Transverse colon (tissue), 4 donors: Measurements from ENCODE around the gene KDM6B. TPM values are rescaled to one million over a fixed set of nuclear protein-coding genes. Genes with fewer than 3 reads are reported as not detected.

Source experiments
- DNase-seq: peaks from one replicate; pipeline ENCODE4 v3.0.0-alpha.2; 2019
- H3K27ac ChIP-seq, 4 donors: fragments of 200-600 bp; sonication (generic); 2 replicates each; pipeline ENCODE4 v1.5.1; 2016 to 2018; ENCODE audit warnings: inconsistent platforms in 4 of 4
- H3K27me3 ChIP-seq: fragments of 200-600 bp; sonication (generic); 2 replicates; pipeline ENCODE4 v1.5.1; 2017; ENCODE audit warnings: inconsistent platforms
- H3K36me3 ChIP-seq, 4 donors: fragments of 200-600 bp; sonication (generic); 2 replicates each; pipeline ENCODE4 v1.5.1; 2017 to 2019; ENCODE audit warnings: inconsistent platforms in 4 of 4
- H3K4me1 ChIP-seq, 4 donors: fragments of 200-600 bp; sonication (generic); 2 replicates each; pipeline ENCODE4 v1.5.1; 2017 to 2020; ENCODE audit warnings: inconsistent platforms in 4 of 4
- H3K4me3 ChIP-seq, 4 donors: fragments of 200-600 bp; sonication (generic); 1 replicate in 1 of 4; 2 replicates in 3 of 4; pipeline versions ENCODE4 v1.5.1 to v1.6.1; 2017 to 2019; ENCODE audit warnings: inconsistent platforms in 4 of 4
- H3K9me3 ChIP-seq, 2 donors: fragments of 200-600 bp; sonication (generic); 2 replicates each; pipeline ENCODE4 v1.5.1; 2017 to 2019; ENCODE audit warnings: inconsistent platforms in 2 of 2
- CTCF ChIP-seq, 5 experiments: fragments of 200-600 bp in 3 of 5; fragments of 450-650 bp in 2 of 5; sonication (generic) in 3 of 5; IDR thresholded peaks; 1 replicate in 2 of 5; 2 replicates in 3 of 5; pipeline ENCODE4 v1.5.1; 2016 to 2017; ENCODE audit warnings: antibody characterized with exemption in 5 of 5, inconsistent platforms in 3 of 5, mild to moderate bottlenecking in 2 of 5, moderate library complexity in 1 of 5
- EP300 ChIP-seq: sonication (generic); formaldehyde crosslinking; IDR thresholded peaks from one replicate; pipeline ENCODE4 v1.6.1; 2017; ENCODE audit warnings: antibody characterized with exemption, low read depth
- POLR2A ChIP-seq: fragments of 450-650 bp; IDR thresholded peaks from one replicate; pipeline ENCODE4 v1.6.1; 2016; ENCODE audit warnings: antibody characterized with exemption, mild to moderate bottlenecking, moderate library complexity
- POLR2AphosphoS5 ChIP-seq, 3 donors: sonication (generic); formaldehyde crosslinking; IDR thresholded peaks; one replicate each; pipeline ENCODE4 v1.6.1; 2016; ENCODE audit warnings: antibody characterized with exemption in 3 of 3
- WGBS, 2 donors: methylation state at CpG; one replicate each; pipeline ENCODE4 v1.1.5; 2018; ENCODE audit warnings: low coverage in 1 of 2; 5-methylcytosine and 5-hydroxymethylcytosine counted together
- in situ Hi-C, 4 donors: fragments of 200-750 bp; cut with MboI; loops; one replicate each; pipeline versions ENCODE4 v1.15.0 to v1.15.1; 2017; ENCODE audit warnings: low sequenced_read_pairs in 3 of 4, low pct_ligation_motif_present in 1 of 4, low pct_unique_long_range_greater_than_20kb in 1 of 4
- intact Hi-C: fragments of 100-400 bp; cut with DNase I; formaldehyde crosslinking; loops from one replicate; pipeline ENCODE4 v1.15.1; 2023; ENCODE audit warnings: low total_unique reads
- total RNA-seq, 4 donors: library from RNA; depleted of rRNA; stranded (reverse); fragments of >200 nt; gene quantifications; one replicate each; pipeline ENCODE4 v1.1.0, GENCODE V29; 2016

Gene KDM6B
- total RNA-seq, 4 donors from 2014 or later: 18.3 to 33.7 (median 30.2) TPM

- WGBS, 2 donors: 79 to 84% methylated on average over 3 of the region's 3 CpGs
- no peaks in the 10 kb centered on the region for H3K4me1 ChIP-seq
- intact Hi-C loops: no loop called here
These were observed 22.8 kb upstream of the KDM6B start for GRCh38 chr17:7811251-7811650.

GRCh38 chr17:7814969-7815368, 19.0 kb upstream of the KDM6B start:
- H3K9me3 ChIP-seq: no peaks in the 10 kb centered on the region
- in situ Hi-C loops (loop anchor here in 1 of 4 donors (10.0 kb wide), 1 partner anchor 70 kb away; no protein-coding TSS in a partner anchor), intact Hi-C loops (no loop called here)
- no peak overlapping the region for H3K27ac ChIP-seq
- H3K36me3 ChIP-seq: no peaks in the 10 kb centered on the region
- WGBS, 2 donors: 85 to 100% methylated on average over 1 to 5 of the region's 5 CpGs
- no peaks in the 10 kb centered on the region for H3K4me1 ChIP-seq
- no peak overlapping the region for H3K4me3 ChIP-seq
- DNase-seq: no peak
- TF ChIP-seq CTCF (IDR thresholded peaks at IDR 0.05): no peak
- no peak for TF ChIP-seq POLR2A
- TF ChIP-seq POLR2AphosphoS5 (IDR thresholded peaks at IDR 0.05): no peak
- TF ChIP-seq EP300: no peak
- H3K27me3 ChIP-seq: no peaks in the 10 kb centered on the region

More at GRCh38 chr17:7811251-7811650, 22.8 kb upstream of the KDM6B start:
- Histone ChIP-seq H3K36me3 (no peaks in the 10 kb centered on the region), H3K27ac (no peak overlapping the region), H3K9me3 (no peaks in the 10 kb centered on the region), H3K4me3 (no peak overlapping the region), H3K27me3 (peaks cover 6% of the 10 kb centered on the region)
- no peak for DNase-seq
- in situ Hi-C loops: loop anchor here in 1 of 4 donors (10.0 kb wide), 1 partner anchor 66 kb away; no protein-coding TSS in a partner anchor
- TF ChIP-seq EP300 (no peak), CTCF (IDR thresholded peaks at IDR 0.05) (no peak), POLR2A (no peak), POLR2AphosphoS5 (IDR thresholded peaks at IDR 0.05) (no peak)

- Histone ChIP-seq H3K4me1 (no peaks in the 10 kb centered on the region), H3K36me3 (no peaks in the 10 kb centered on the region), H3K9me3 (no peaks in the 10 kb centered on the region), H3K27ac (no peak overlapping the region), H3K27me3 (no peaks in the 10 kb centered on the region), H3K4me3 (no peak overlapping the region)
- DNase-seq: no peak
- 78% methylated on average over 10 of the region's 10 CpGs; no CpG with 5 or more reads in 1 of the 2 donors for WGBS, 2 donors
- in situ Hi-C loops: loop anchor here in 1 of 4 donors (10.0 kb wide), 1 partner anchor 72 kb away; no protein-coding TSS in a partner anchor
- intact Hi-C loops: no loop called here
- TF ChIP-seq POLR2AphosphoS5 (IDR thresholded peaks at IDR 0.05): no peak
- TF ChIP-seq CTCF (IDR thresholded peaks at IDR 0.05): no peak
- TF ChIP-seq EP300: no peak
- no peak for TF ChIP-seq POLR2A
These were observed 16.9 kb upstream of the KDM6B start for GRCh38 chr17:7816926-7817642.

GRCh38 chr17:7817643-7817964, 16.4 kb upstream of the KDM6B start:
- no peak for DNase-seq
- H3K27me3 ChIP-seq: no peaks in the 10 kb centered on the region
- no peaks in the 10 kb centered on the region for H3K36me3 ChIP-seq
- H3K9me3 ChIP-seq: no peaks in the 10 kb centered on the region
- WGBS, 2 donors: 78 to 80% methylated on average over 2 to 9 of the region's 9 CpGs
- H3K4me3 ChIP-seq: no peak overlapping the region
- in situ Hi-C loops: loop anchor here in 1 of 4 donors (10.0 kb wide), 1 partner anchor 73 kb away; no protein-coding TSS in a partner anchor
- intact Hi-C loops: no loop called here
- no peaks in the 10 kb centered on the region for H3K4me1 ChIP-seq
- no peak overlapping the region for H3K27ac ChIP-seq
- TF ChIP-seq POLR2A (no peak), POLR2AphosphoS5 (IDR thresholded peaks at IDR 0.05) (no peak), CTCF (IDR thresholded peaks at IDR 0.05) (no peak), EP300 (no peak)
